ENCODE measurements around the gene CA10. TPM values are rescaled to one million over a fixed set of nuclear protein-coding genes. Genes with fewer than 3 reads are reported as not detected.

The CA10 gene
- total RNA-seq, 2 donors from 2014 or later: 0.26 TPM; not detected in 1

GRCh38 chr17:51921500-51921899, 237.0 kb downstream of the CA10 start:
- DNase-seq (no peak), ATAC-seq (no peak)
- TF ChIP-seq POLR2A (IDR thresholded peaks at IDR 0.05): no peak
- no peak for TF ChIP-seq CTCF (IDR thresholded peaks at IDR 0.05)
- Histone ChIP-seq H3K36me3 (replicated peaks in 1 of 2; ENCODE audit: insufficient read depth in 1 of 2, low read depth in 2 of 2) (no peaks in the 10 kb centered on the region), H3K4me3 (no peak overlapping the region), H3K27me3 (no peaks in the 10 kb centered on the region), H3K27ac (no peak overlapping the region), H3K9me3 (no peaks in the 10 kb centered on the region), H3K4me1 (no peaks in the 10 kb centered on the region)
- 18 to 20% methylated on average over 1 of the region's 1 CpG for WGBS, 2 donors
- intact Hi-C loops (cut with DNase I): no loop called here

GRCh38 chr17:51914577-51914976, 243.9 kb downstream of the CA10 start:
- intact Hi-C loops (cut with DNase I): no loop called here
- no peak for TF ChIP-seq POLR2A (IDR thresholded peaks at IDR 0.05)
- TF ChIP-seq CTCF (IDR thresholded peaks at IDR 0.05): no peak
- H3K27ac ChIP-seq: no peak overlapping the region
- ATAC-seq: no peak
- H3K36me3 ChIP-seq (replicated peaks in 1 of 2; ENCODE audit: insufficient read depth in 1 of 2, low read depth in 2 of 2): no peaks in the 10 kb centered on the region
- H3K4me3 ChIP-seq: no peak overlapping the region
- no peaks in the 10 kb centered on the region for H3K4me1 ChIP-seq
- no peak for DNase-seq
- H3K9me3 ChIP-seq: no peaks in the 10 kb centered on the region
- no peaks in the 10 kb centered on the region for H3K27me3 ChIP-seq

- DNase-seq (no peak), ATAC-seq (no peak)
- no peak overlapping the region for H3K4me3 ChIP-seq
- H3K4me1 ChIP-seq: no peaks in the 10 kb centered on the region
- no peaks in the 10 kb centered on the region for H3K36me3 ChIP-seq (replicated peaks in 1 of 2; ENCODE audit: insufficient read depth in 1 of 2, low read depth in 2 of 2)
- no peak for TF ChIP-seq POLR2A (IDR thresholded peaks at IDR 0.05)
- no peak for TF ChIP-seq CTCF (IDR thresholded peaks at IDR 0.05)
- intact Hi-C loops (cut with DNase I): no loop called here
- no peaks in the 10 kb centered on the region for H3K9me3 ChIP-seq
- 48 to 65% methylated on average over 4 of the region's 4 CpGs for WGBS, 2 donors
- no peaks in the 10 kb centered on the region for H3K27me3 ChIP-seq
- no peak overlapping the region for H3K27ac ChIP-seq
These were observed 244.9 kb downstream of the CA10 start for GRCh38 chr17:51913491-51914205.

- no peak overlapping the region for H3K4me3 ChIP-seq
- no peaks in the 10 kb centered on the region for H3K36me3 ChIP-seq (replicated peaks in 1 of 2; ENCODE audit: insufficient read depth in 1 of 2, low read depth in 2 of 2)
- no peak overlapping the region for H3K27ac ChIP-seq
- no peaks in the 10 kb centered on the region for H3K4me1 ChIP-seq
- intact Hi-C loops (cut with DNase I): no loop called here
- H3K9me3 ChIP-seq: no peaks in the 10 kb centered on the region
- TF ChIP-seq POLR2A (IDR thresholded peaks at IDR 0.05) (no peak), CTCF (IDR thresholded peaks at IDR 0.05) (no peak)
- 5 to 46% methylated on average over 2 of the region's 2 CpGs for WGBS, 2 donors
- ATAC-seq (no peak), DNase-seq (no peak)
- H3K27me3 ChIP-seq: no peaks in the 10 kb centered on the region
These were observed 245.6 kb downstream of the CA10 start for GRCh38 chr17:51912939-51913338.

- Histone ChIP-seq H3K27ac (no peak overlapping the region), H3K4me3 (no peak overlapping the region), H3K36me3 (replicated peaks in 1 of 2; ENCODE audit: insufficient read depth in 1 of 2, low read depth in 2 of 2) (no peaks in the 10 kb centered on the region), H3K9me3 (no peaks in the 10 kb centered on the region), H3K27me3 (no peaks in the 10 kb centered on the region), H3K4me1 (no peaks in the 10 kb centered on the region)
- TF ChIP-seq CTCF (IDR thresholded peaks at IDR 0.05): no peak
- no peak for TF ChIP-seq POLR2A (IDR thresholded peaks at IDR 0.05)
- 86 to 94% methylated on average over 6 of the region's 6 CpGs for WGBS, 2 donors
- DNase-seq: no peak
- intact Hi-C loops (cut with DNase I): no loop called here
- no peak for ATAC-seq
These were observed 247.3 kb downstream of the CA10 start for GRCh38 chr17:51911237-51911636.
